HCT116 (cell line): ENCODE data around the gene MAPK10.

Experiments used
- ZNF274 ChIP-seq: fragments of 200-500 bp; sonication (Bioruptor generic); IDR thresholded peaks from 2 replicates; pipeline ENCODE4 v1.6.1; 2014; ENCODE audit warnings: mild to moderate bottlenecking, low read depth, low read length, inconsistent platforms
- TF ChIP-seq, protein P1 (sequence below), 3 experiments: fragments of 200-600 bp in 1 of 3; sonication (generic) in 1 of 3; IDR thresholded peaks in 2 of 3; conservative IDR thresholded peaks in 1 of 3; 2 replicates each; pipeline ENCODE4 v1.5.1; 2012 to 2017; ENCODE audit warnings: low read depth in 2 of 3, low read length in 2 of 3, antibody characterized with exemption in 1 of 3, borderline replicate concordance in 1 of 3, control low read depth in 1 of 3, mild to moderate bottlenecking in 1 of 3, mixed read lengths in 1 of 3, mixed run types in 1 of 3, moderate library complexity in 1 of 3; ENCODE audit not compliant: insufficient read depth in 1 of 3

DNA sequence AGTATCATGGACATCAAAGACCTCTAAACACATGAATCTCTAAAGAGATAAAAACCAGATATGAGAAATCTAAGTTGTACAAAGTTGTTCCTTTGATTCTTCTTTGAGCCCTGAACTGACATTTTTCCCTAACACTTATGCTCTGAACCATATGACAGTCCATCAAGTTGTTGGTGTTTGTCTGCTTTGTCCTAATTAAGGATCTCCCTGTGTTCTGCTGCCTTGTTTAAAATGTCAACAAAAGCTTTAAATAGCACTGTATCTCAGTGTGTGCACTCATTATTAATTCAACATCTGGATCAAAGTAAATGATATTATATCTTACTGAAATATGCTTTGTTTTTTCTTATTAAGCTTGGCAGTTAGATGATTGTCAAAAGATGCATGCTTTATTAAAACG is 321.8 kb downstream of the MAPK10 start:
- TF ChIP-seq, protein P1, sequence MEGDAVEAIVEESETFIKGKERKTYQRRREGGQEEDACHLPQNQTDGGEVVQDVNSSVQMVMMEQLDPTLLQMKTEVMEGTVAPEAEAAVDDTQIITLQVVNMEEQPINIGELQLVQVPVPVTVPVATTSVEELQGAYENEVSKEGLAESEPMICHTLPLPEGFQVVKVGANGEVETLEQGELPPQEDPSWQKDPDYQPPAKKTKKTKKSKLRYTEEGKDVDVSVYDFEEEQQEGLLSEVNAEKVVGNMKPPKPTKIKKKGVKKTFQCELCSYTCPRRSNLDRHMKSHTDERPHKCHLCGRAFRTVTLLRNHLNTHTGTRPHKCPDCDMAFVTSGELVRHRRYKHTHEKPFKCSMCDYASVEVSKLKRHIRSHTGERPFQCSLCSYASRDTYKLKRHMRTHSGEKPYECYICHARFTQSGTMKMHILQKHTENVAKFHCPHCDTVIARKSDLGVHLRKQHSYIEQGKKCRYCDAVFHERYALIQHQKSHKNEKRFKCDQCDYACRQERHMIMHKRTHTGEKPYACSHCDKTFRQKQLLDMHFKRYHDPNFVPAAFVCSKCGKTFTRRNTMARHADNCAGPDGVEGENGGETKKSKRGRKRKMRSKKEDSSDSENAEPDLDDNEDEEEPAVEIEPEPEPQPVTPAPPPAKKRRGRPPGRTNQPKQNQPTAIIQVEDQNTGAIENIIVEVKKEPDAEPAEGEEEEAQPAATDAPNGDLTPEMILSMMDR (IDR thresholded peaks at IDR 0.05 in 2 of 3, conservative IDR thresholded peaks at IDR 0.05 in 1 of 3; ENCODE audit: borderline replicate concordance in 1 of 3, insufficient read depth in 1 of 3, low read depth in 2 of 3, low read length in 2 of 3): no peak
- no peak for TF ChIP-seq ZNF274
